Stimulated activated CD8-positive, alpha-beta memory T cell treated with anti-CD3 and anti-CD28 coated beads, Interleukin-15, amount 100 ng/mL, for 1 hour (primary cell): ENCODE results near the gene DCHS2.

Source experiments
- DNase-seq: peaks from one replicate; pipeline ENCODE4 v3.0.0-alpha.2; 2020; ENCODE audit warnings: low read depth

Gene DCHS2

DNA sequence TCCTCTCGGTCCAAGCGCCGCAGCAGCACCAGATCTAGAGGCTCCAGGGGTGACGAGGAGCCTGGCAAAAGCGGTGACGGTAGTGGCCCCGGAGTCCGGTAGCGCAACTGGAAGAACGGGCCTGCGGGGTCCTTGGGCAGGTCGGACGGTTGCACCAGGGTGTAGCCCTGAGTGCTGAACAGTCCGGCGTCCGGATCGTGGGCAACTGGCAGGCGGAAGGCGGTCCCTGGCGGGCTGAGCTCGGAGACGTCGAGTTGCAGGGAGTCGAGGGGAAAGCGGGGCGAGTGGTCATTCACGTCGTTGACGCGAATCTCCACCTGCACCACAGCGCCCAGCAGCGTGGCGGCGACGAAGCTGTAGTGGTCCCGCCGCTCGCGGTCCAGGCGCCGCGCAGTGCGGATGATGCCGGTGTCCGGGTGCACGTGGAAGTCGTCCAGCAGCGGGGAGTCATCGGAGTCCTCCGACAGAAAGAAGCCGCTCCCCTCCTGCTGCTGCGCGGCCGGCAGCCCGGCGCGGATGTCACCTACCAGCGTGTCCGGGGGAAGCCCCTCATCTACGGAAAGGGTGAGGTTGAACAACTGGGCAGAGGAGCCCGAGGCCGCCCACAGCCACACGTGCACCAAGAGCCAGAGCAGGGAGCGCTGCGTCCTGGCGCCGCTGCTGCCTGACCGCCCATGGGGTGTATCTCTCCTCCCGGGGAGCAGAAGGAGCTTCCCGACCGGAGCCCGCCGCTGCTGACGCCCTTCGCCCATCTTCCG is 837 bp downstream of the DCHS2 start:
- no peak for DNase-seq

DNA sequence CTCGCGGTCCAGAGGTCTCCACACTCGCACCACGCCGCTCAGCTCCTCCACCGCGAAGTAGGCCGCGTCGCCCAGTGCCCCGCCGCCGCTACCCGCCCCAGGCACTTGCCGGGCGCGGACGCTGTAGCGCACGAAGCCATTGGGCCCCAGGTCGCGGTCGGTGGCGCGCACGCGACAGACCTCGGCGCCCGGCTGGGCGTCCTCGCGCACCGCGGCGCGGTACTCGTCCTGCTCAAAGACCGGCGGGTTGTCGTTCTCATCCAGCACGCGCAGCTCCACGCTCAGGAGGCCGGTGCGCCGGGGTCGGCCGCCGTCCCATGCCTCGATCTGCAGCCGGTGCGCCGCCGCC is 1.4 kb downstream of the DCHS2 start:
- DNase-seq: no peak

DNA sequence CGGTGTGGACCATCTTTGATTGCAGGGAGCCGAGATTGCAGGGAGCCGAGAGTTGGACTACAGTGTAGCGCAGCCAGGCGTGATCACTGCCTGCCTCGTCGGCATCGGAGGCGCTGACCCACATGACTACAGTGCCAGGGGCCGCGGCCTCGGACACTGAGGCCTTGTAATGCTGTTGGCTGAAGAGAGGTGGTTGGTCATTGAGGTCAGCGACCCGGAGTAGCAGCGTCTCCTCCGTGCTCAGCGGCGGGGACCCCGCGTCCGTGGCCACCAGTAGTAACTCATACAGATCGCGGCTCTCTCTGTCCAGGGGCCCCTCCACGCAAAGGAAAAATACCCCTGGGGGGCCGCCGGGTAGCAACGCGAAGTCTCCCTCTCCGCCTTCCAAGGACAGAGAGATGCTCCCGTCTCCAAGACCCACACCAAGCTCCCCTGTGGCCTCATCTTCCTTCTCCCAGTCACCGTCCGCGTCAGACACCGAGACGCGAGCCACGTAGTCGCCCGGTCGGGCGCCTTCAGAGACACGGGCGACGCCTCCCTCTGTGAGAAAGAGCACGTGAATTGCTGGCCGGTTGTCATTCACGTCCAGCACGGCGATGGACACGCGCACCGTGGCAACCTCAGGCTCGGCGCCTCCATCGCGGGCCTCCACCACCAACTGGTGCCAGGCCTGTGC is 1.9 kb downstream of the DCHS2 start:
- no peak for DNase-seq

DNA sequence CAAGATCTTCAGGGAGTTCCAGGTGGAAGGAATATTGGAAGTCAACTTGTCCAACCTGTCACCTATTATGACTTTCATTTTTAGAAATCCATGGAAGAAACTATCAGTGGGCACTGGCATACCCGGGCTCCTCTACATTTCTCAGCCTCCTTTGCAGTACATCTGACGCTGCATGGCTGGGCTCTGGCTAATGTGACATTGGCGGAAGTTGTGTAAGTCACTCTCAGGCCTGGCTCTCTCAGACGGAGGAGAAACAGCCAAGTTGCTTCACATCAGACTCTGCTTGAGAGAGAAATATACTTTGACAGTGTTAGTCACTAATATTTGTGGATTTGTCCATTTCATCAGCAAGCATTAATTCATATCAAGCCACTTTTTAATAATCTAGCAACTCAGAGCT is 4.5 kb downstream of the DCHS2 start:
- no peak for DNase-seq

DNA sequence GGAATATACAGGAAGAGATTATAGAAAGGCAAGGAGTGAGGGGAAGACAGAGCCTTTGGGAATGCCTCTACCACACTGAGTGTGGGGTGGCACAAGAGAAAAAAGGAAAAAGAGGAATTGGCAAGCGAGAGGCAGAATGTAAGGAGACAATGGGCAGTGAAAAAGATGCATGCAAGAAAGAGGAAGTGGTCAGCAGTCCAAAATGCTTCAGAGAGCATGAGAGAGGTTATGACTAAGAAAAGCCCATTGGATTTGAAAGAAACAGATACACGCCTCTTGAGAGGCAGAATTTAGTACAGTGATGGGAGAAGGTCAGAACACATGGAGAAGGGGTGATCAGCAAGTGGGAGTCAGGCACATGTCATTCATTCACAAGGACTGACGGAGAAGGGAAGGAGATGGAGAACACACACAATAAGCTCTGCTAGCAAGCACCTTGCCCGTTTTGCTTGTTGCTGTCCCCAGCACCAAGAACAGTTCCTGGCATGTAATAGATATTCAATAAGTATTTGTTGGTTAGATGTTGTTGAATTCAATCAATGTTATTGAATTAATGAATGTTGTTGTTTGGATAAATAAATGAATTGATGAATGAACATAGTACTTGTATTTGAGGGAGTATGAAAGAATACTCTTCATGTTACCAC is 6.3 kb downstream of the DCHS2 start:
- DNase-seq: no peak

DNA sequence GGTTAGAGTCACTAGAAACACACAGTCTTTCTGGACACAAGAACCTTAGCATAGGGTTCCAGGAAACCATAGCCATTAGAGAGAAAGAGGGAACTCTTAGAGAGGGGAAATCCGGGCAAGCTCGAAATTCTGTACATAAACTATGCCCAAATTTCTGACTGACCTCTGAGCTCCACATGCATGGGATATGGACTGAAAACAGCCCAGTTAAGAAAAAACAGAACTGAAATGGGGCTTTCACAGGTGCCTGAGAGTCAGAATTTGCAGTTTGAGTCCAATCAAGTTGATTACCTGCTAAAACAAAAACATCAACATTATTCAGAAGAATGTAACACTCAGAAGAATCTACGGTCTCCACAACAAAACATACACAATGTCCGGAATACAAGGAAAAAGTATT is 13.1 kb downstream of the DCHS2 start:
- DNase-seq: no peak

DNA sequence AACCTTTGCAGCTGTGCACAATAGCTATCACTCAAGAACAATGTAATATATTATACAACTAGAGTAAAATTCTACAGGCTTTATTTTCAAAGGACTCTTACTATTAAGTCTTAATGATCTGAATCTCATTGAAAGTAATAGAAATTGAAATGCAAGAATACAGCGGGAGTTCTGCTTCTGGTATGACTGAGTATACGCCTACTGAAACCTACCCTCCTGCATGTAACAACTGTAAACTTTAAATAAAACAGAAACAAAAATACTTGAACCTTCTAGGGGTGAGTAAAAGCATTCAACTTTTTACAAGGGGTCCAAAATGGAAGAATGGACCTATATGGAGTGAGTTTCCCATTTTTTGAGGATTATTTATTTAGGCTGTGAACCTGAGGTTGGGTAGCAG is 13.5 kb downstream of the DCHS2 start:
- no peak for DNase-seq

DNA sequence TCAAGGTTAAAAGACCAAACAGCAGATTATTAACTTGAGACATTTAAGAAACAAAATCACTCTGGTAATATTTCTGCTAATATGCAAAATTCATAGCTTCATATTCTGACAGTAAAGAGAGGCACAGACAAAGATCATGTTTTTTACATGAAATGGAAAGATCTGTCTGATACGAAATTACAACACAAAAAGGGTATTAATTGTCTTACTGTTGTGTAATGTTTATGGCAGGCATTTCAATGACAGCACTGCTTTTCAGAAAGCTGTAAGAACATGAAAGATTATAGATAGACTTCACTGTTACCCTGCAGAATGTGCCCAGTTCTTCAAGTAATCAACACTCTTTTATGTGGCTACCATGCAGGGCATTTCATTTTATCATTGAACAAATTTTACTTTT is 15.4 kb downstream of the DCHS2 start:
- DNase-seq: no peak

DNA sequence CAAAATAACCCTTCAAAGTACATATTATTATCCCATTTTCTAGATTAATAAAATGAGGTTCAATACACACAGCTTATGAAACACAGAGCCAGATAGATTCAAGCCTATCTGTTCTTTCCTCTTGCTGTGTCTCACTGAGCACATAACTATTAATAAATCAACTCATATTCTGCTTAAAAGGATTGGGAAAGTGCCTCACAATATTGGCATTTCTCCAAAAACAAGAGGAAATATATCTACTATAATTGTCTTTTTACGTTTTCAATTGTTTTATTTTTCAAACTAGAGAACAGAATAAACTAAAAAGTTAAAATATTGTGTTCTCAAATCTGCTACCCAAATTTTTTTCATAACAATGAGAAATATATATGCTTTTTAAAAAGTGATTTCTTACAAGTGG is 15.8 kb downstream of the DCHS2 start:
- DNase-seq: no peak

DNA sequence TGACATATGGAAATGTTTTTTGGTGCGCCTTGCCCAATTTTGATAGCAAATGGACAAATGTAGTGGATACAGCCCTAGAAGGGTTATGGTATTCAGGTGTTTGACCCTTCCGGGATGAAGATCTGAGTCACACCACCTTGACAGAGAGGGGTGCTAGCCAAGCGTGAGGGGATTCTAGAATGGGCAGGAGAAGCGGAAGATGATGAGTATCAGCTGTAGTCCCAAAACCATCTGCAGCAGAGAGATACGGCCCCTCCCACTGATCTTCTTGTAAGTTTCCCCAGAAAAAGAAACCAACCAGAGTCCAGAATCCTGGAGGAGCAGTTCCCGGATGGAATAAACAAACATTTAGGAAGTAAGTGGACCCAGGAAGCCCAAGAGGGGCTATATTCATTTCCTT is 18.1 kb downstream of the DCHS2 start:
- no peak for DNase-seq

DNA sequence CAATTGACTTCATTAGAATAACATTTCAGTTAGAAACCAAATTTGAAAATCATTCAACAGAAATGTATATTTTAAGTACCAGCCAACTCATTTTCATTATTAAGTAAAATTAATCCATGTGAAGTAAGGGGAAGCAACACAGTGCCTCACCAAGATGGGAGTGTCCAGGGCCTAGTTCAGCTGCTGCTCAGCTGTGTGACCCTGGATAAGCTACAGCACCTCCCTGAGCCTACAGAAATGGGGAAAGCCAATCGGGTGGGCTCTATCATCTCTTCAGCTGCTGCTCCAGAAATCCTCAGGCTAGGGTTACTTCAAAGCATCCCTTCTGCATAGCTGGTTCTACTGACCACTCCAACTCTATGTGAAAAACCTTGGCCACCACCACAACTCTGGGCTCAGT is 18.7 kb downstream of the DCHS2 start:
- DNase-seq: no peak

DNA sequence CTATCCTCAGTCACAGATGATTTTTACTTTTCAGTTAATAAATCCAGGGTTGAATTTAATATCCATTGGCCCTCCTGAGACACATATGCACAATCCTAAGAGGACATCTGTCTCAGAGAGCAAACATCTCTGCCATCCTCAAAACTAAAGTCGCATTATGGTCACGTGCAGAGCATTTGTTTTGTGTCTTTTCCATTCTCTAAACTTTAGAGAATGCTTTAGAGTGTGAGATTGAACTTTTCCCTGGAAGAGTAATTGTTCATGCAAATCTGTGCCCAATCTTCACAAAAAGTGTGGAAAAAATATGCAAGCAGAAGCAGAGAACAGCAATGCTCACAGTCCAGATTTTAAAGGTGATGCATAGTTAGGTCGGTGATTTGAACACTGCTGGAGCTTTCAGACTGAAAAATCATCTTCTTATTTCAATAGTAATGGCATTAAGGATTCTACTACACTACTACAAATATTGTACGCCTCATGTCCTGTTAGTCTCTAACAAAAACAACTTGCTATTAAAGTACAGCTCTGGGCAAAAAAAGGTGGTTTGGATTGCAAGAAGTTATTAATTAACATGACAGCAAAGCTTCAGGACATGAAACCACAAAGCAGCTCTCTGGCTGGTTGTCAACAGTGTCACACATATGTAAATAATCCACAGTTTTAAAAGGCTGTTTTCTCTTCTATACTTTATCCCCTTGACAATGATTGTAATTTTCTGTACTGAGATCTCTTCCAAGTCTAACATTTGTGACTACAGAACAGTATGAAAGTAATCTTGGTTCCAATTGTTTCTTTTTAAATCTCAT is 19.9 kb downstream of the DCHS2 start:
- no peak for DNase-seq

DNA sequence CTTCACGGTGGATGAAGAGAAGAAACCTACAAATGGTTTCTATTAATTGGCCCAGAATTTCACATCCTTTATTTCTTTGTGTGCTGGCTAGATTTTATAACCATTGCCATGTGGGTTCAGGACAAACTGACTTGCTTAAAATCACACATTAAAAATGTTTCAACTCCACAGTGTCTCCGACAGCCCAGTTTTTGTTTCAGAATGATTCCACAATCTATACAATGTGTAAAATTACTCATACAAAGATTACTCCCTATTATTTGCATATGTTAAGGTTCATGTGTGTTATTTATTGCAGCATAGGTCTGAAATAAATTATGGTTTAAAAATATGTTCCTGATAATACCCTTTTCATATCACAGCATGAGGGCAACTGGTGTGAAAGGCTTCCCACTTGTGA is 20.6 kb downstream of the DCHS2 start:
- DNase-seq: no peak

DNA sequence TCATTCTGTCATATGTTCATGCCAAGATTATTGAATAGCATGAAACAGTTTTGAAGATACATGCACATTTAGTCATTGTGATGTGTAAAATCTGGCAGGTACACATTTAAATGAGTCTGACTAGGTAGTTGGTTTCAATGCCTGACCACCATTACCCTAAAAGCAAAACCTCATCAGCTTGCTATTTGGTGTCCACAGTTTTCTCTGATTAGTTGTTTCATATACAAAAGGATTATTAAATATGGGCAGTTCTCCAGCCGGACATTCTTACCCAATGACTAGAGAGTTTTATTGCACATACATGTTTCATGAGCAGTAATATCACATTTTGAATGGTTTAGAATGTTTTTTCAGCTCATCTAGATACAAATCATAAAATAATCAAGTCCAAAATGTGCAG is 23.7 kb downstream of the DCHS2 start:
- no peak for DNase-seq

DNA sequence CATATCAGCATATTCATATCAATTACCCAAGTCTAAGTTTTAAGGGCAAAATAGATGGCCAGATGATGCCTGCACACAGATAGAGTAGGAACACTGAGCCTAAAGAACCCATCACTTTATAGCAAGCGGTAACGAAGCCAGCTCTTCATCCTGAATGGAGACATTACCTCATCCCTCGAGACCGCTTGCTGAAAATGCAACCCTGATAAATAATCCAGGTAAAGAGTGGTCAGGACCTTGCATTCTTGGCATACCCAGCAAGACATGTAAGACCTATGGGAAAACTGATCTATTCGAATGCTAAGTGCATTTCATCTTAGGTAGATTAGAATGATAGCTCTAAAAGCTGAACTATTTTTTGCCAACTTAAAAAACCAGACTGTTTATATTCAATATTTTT is 25.3 kb downstream of the DCHS2 start:
- no peak for DNase-seq

DNA sequence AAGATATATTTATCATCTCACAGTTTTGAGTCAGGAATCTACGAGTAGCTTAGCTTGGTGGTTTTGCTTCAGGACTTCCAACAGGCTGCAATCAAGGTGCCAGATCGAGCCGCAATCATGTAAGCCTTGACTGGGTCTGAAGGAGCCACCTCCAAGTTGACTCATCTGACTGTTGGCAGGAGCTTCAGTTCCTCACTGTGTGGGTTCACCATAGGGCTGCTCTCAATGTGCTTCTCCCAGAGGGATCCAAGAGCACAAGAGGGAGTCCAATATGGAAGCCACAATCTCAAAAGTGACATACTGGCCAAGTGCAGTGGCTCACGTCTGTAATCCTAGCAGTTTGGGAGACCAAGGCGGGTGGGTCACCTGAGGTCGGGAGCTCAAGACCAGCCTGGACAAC is 26.5 kb downstream of the DCHS2 start:
- DNase-seq: no peak

DNA sequence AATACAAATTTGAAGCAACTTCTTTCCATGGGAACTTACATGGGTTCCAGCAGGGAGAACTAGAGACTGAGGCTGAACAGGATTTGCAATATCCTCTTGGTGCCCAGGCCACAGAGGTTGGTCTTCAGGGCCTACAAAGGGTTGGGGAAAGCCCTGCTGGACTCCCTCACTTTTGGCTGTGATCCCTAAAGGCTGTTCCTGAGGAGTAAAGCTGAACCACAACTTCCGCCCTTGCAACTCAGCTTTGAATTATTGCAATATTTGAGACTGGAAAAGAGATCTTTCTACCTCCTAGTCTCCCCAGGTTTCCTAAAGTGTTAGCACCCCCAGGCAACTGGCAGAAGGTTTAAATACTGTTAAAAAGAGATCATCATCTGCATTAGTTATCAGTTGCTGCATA is 26.9 kb downstream of the DCHS2 start:
- no peak for DNase-seq

DNA sequence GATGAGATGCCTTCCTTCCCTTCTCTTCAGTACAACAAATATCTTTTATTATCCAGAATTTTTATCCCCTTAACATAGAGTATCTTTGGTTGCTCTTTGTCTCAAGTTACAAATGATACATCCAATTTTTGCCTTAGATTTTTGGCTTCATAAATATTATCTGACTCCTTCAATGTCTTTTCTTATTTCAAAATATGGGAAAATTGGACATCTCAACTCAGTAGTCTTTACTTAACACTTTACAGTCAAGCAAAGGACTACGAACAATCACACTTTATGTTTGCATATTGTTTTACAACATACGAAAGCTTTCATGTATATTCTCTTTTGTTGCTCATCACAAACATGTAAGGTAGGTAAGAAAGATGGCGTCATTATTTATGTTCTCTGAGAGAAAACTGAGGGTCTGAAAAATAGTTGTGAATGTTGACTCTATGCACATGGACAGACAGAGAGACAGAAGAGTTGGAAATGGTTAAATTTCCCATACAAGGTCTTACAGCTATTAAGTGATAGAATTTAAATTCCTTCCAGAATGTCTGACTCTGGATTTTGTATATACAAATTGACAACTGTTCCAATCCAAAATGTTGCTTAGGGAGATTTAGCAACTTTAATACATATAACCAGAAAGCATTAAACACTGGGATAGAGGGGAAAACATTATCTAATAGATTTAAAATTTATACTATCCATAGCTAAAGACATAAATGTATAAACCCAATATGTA is 29.4 kb downstream of the DCHS2 start:
- no peak for DNase-seq

DNA sequence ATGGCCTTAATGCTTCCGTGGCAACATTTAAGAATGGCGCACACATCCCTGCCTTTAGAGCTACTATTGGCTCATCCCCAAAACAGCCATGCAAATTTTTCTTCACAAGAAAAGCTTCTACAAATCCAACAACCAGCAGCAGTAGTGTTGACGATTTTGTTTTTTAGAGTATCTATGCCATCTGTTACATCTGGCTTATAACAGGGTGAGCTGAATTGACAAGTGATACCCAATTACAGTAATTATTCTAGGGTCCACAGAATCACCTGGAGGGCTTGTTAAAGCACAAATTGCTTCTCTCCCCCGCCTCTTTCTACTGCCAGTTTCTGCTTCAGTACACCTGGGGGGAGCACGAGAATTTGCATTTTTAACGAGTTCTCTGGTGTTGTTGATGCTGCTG is 34.1 kb downstream of the DCHS2 start:
- DNase-seq: no peak

DNA sequence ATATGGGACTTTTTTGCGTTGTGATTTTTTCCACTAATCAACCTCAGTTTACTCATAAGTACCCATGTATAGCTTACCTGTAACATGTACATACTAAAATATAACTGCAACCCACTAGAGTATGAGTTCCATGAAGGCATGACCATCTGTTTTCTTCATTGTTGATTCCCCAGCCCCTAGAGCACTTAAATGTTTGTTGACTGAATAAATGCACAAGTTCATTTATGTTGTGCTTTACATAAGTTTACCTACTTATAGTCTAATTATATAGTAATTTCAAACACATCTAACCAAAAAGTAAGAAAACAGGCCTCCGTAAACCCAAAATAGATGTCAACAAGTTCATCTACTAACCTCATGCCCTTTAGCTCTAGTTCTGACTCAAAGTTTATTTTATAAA is 34.7 kb downstream of the DCHS2 start:
- no peak for DNase-seq

DNA sequence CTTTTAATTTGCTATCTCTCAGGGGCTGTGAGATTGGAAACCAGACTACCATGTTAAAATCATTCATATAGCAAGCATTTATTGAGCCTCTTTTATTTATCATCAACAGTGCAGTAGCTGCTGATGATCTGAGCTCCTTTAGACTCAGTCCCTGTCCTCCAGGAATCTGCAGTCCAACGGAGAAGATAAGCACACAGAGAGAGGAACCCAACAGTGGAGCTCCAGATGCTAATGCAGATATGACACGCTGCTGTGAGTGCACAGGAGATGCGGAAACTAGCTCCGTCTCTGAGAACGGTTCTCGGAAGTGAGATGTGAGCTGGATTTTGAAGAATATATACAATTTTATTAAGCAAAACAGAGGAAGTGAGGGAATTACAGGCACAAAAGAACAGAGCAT is 35.4 kb downstream of the DCHS2 start:
- no peak for DNase-seq

DNA sequence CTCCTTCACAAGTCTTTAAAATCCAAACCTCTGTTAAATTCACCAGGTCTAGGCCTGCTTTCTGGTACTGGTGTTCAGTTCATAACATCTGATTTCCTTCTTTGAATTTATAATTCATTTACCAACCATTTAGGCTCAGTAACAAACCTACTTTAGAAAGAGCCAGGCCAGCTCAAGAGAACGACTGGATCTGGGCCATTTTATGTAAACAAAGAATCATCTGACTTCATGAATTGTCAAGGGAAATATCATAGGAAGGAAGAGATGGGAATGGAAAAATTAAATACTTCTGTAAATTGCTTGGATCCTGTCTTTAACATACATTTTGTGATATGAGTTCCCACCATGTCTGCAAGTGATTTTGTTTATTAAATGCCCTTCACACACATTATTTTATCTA is 36.5 kb downstream of the DCHS2 start:
- DNase-seq: no peak
